ENCODE measurements around the gene UPB1. TPM values are rescaled to one million over a fixed set of nuclear protein-coding genes. Genes with fewer than 3 reads are reported as not detected.

UPB1 gene
- total RNA-seq, 1 experiment from 2014 or later, result not detected

- in situ Hi-C loops (cut with HindIII; ENCODE audit: low pct_unique_long_range_greater_than_20kb, low sequenced_read_pairs), result no loop called here
These were observed 76.1 kb downstream of the UPB1 start for GRCh38 chr22:24571266-24571665.

GRCh38 chr22:24576778-24577177 is 81.6 kb downstream of the UPB1 start:
- no peak for DNase-seq (ENCODE audit: low read depth, low spot score)
- in situ Hi-C loops (cut with HindIII; ENCODE audit: low pct_unique_long_range_greater_than_20kb, low sequenced_read_pairs), result no loop called here

More at GRCh38 chr22:24571266-24571665, 76.1 kb downstream of the UPB1 start:
- DNase-seq (ENCODE audit: low read depth, low spot score), result no peak

Other genes with a start within 250 kb of the UPB1 start
- gene SPECC1L, start 224.5 kb upstream of the UPB1 start, total RNA-seq (2014; rRNA removed; shearing (Covaris generic)), result 37.8 and 38.0 TPM in 2 replicates
- 1.2 and 2.5 TPM in 2 replicates for gene ADORA2A, start 67.7 kb upstream of the UPB1 start, total RNA-seq (2014; rRNA removed; shearing (Covaris generic))
- gene GUCD1, start 59.8 kb downstream of the UPB1 start, total RNA-seq (2014; rRNA removed; shearing (Covaris generic)), result 106 and 141 TPM in 2 replicates
- 142 and 174 TPM in 2 replicates for gene SNRPD3, start 60.7 kb downstream of the UPB1 start, total RNA-seq (2014; rRNA removed; shearing (Covaris generic))
- 4.7 and 5.5 TPM in 2 replicates for gene LRRC75B, start 97.7 kb downstream of the UPB1 start, total RNA-seq (2014; rRNA removed; shearing (Covaris generic))
- gene GGT1, start 107.9 kb downstream of the UPB1 start, total RNA-seq (2014; rRNA removed; shearing (Covaris generic)), result 3.8 and 4.9 TPM in 2 replicates